GM23338 (cell line): ENCODE measurements around the gene PHACTR2.

Experiments
- CREB1 ChIP-seq: fragments of 250-450 bp; sonication (Bioruptor Pico); IDR thresholded peaks from 2 replicates; pipeline ENCODE4 v1.5.0; 2020; ENCODE audit warnings: low read depth, mild to moderate bottlenecking, moderate library complexity
- CTCF ChIP-seq, 2 experiments: fragments of 200-600 bp in 1 of 2; sonication (generic) in 1 of 2; conservative IDR thresholded peaks; 2 replicates each; pipeline versions ENCODE4 v1.5.1 to v1.6.1; 2016 to 2017; ENCODE audit warnings: antibody characterized with exemption in 2 of 2, low read depth in 2 of 2, mild to moderate bottlenecking in 2 of 2, moderate library complexity in 1 of 2
- EZH2 ChIP-seq: fragments of 200-600 bp; sonication (generic); IDR thresholded peaks from one replicate; pipeline ENCODE4 v1.8.0; 2017; ENCODE audit warnings: antibody characterized with exemption, mild to moderate bottlenecking, low read depth; ENCODE audit not compliant: unreplicated experiment
- EZH2phosphoT487 ChIP-seq: fragments of 200-600 bp; sonication (generic); IDR thresholded peaks from one replicate; pipeline ENCODE4 v1.8.1; 2018; ENCODE audit warnings: antibody characterized with exemption; ENCODE audit not compliant: unreplicated experiment
- POLR2AphosphoS5 ChIP-seq: IDR thresholded peaks from 2 replicates; pipeline ENCODE4 v1.6.1; 2016; ENCODE audit warnings: antibody characterized with exemption, low read depth
- ZNF114 ChIP-seq: fragments of 250-450 bp; sonication (Bioruptor Pico); IDR thresholded peaks from 2 replicates; pipeline ENCODE4 v1.5.0; 2020; ENCODE audit warnings: mild to moderate bottlenecking, moderate library complexity
- TF ChIP-seq, protein P1 (sequence below): IDR thresholded peaks from one replicate; pipeline ENCODE4 v1.6.1; 2018; ENCODE audit warnings: antibody characterized with exemption; ENCODE audit not compliant: unreplicated experiment
- TF ChIP-seq, protein P2 (sequence below): IDR thresholded peaks from 2 replicates; pipeline ENCODE4 v1.6.1; 2016; ENCODE audit warnings: antibody characterized with exemption

- TF ChIP-seq, protein P1, sequence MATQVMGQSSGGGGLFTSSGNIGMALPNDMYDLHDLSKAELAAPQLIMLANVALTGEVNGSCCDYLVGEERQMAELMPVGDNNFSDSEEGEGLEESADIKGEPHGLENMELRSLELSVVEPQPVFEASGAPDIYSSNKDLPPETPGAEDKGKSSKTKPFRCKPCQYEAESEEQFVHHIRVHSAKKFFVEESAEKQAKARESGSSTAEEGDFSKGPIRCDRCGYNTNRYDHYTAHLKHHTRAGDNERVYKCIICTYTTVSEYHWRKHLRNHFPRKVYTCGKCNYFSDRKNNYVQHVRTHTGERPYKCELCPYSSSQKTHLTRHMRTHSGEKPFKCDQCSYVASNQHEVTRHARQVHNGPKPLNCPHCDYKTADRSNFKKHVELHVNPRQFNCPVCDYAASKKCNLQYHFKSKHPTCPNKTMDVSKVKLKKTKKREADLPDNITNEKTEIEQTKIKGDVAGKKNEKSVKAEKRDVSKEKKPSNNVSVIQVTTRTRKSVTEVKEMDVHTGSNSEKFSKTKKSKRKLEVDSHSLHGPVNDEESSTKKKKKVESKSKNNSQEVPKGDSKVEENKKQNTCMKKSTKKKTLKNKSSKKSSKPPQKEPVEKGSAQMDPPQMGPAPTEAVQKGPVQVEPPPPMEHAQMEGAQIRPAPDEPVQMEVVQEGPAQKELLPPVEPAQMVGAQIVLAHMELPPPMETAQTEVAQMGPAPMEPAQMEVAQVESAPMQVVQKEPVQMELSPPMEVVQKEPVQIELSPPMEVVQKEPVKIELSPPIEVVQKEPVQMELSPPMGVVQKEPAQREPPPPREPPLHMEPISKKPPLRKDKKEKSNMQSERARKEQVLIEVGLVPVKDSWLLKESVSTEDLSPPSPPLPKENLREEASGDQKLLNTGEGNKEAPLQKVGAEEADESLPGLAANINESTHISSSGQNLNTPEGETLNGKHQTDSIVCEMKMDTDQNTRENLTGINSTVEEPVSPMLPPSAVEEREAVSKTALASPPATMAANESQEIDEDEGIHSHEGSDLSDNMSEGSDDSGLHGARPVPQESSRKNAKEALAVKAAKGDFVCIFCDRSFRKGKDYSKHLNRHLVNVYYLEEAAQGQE, result no peak
- TF ChIP-seq EZH2, result no peak
- TF ChIP-seq EZH2phosphoT487, result no peak
- TF ChIP-seq CTCF (conservative IDR thresholded peaks at IDR 0.05; ENCODE audit: low read depth in 2 of 2), result no peak
- TF ChIP-seq CREB1 (CRISPR knock-in tag), result no peak
- no peak for TF ChIP-seq ZNF114 (CRISPR knock-in tag)
- no peak for TF ChIP-seq POLR2AphosphoS5
- TF ChIP-seq, protein P2, sequence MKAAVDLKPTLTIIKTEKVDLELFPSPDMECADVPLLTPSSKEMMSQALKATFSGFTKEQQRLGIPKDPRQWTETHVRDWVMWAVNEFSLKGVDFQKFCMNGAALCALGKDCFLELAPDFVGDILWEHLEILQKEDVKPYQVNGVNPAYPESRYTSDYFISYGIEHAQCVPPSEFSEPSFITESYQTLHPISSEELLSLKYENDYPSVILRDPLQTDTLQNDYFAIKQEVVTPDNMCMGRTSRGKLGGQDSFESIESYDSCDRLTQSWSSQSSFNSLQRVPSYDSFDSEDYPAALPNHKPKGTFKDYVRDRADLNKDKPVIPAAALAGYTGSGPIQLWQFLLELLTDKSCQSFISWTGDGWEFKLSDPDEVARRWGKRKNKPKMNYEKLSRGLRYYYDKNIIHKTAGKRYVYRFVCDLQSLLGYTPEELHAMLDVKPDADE, result no peak
Measured at GRCh38 chr6:143822584-143823024, 144.8 kb downstream of the PHACTR2 start.
